BJ (cell line): Measurements from ENCODE around the gene ZNF143. TPM values are rescaled to one million over a fixed set of nuclear protein-coding genes. Genes with fewer than 3 reads are reported as not detected.

Experiments
- CTCF ChIA-PET: fragments of 350-600 bp; formaldehyde crosslinking; extraction: SDS; loops from one replicate; lab custom pipeline; 2021; ENCODE audit warnings: antibody characterized with exemption, inconsistent platforms; lab: Yijun Ruan, JAX
- POLR2A ChIA-PET: fragments of 300-600 bp; sonication (Branson Sonifier 250); formaldehyde crosslinking; extraction: SDS; loops from one replicate; lab custom pipeline; 2021; ENCODE audit warnings: antibody characterized with exemption; lab: Charles Lee
- DNase-seq: peaks from one replicate; pipeline ENCODE4 v3.0.0-alpha.2; 2011; ENCODE audit warnings: low read depth
- H3K27me3 ChIP-seq: 2 replicates; pipeline ENCODE4 v1.6.0; 2011; ENCODE audit warnings: low read length; ENCODE audit not compliant: control insufficient read depth, insufficient read depth
- H3K36me3 ChIP-seq: 2 replicates; pipeline ENCODE4 v1.5.1; 2011; ENCODE audit warnings: low read length; ENCODE audit not compliant: control insufficient read depth, insufficient read depth
- H3K4me3 ChIP-seq: 2 replicates; pipeline ENCODE4 v1.5.1; 2011; ENCODE audit warnings: low read depth, mild to moderate bottlenecking, control low read depth, low read length
- CTCF ChIP-seq: IDR thresholded peaks from 2 replicates; pipeline ENCODE4 v1.5.1; 2011; ENCODE audit warnings: low read depth, mild to moderate bottlenecking, control low read depth, inconsistent platforms, low read length, moderate library complexity; ENCODE audit not compliant: insufficient read depth
- polyA plus RNA-seq: library from polyadenylated mRNA; depleted of rRNA; stranded (reverse); fragments of >200 nt; gene quantifications from 2 replicates; pipeline ENCODE4 v1.2.3, GENCODE V29; 2011

ZNF143 gene
- polyA plus RNA-seq, 1 experiment, result 27.8 TPM

- DNase-seq, result no peak
- H3K27me3 ChIP-seq, result no peaks in the 10 kb centered on the region
- no peak for TF ChIP-seq CTCF
- peaks cover 5% of the 10 kb centered on the region for H3K36me3 ChIP-seq
- H3K4me3 ChIP-seq, result no peak overlapping the region
- ChIA-PET CTCF (interaction anchor here (1.2 to 2.7 kb wide), 4 partner anchors 8 to 366 kb away, joined by 3 to 8 read pairs (median 4); no protein-coding TSS in a partner anchor), POLR2A (interaction anchor here (0.6 kb wide), 1 partner anchor 22 kb away, joined by 7 read pairs; no protein-coding TSS in a partner anchor)
Observed at GRCh38 chr11:9498457-9499078, 37.8 kb downstream of the ZNF143 start.

GRCh38 chr11:9506489-9507276 is 45.9 kb downstream of the ZNF143 start:
- H3K4me3 ChIP-seq, result no peak overlapping the region
- no peaks in the 10 kb centered on the region; the same call in 1 of the 2 replicates for H3K36me3 ChIP-seq
- POLR2A ChIA-PET, result interaction anchor here (0.5 to 0.6 kb wide), 3 partner anchors 16 to 181 kb away, joined by 4 read pairs; no protein-coding TSS in a partner anchor
- no peaks in the 10 kb centered on the region for H3K27me3 ChIP-seq
- TF ChIP-seq CTCF, result peak; percentile 86
- CTCF ChIA-PET, result interaction anchor here (0.7 to 2.8 kb wide), 28 partner anchors 8 to 504 kb away, joined by 3 to 16 read pairs (median 4); partner anchors contain the start of gene ZNF143
- no peak for DNase-seq

GRCh38 chr11:9507277-9507580 is 46.4 kb downstream of the ZNF143 start:
- ChIA-PET POLR2A (interaction anchor here (0.5 to 0.6 kb wide), 2 partner anchors 16 to 182 kb away, joined by 4 read pairs; no protein-coding TSS in a partner anchor), CTCF (interaction anchor here (0.7 to 2.8 kb wide), 21 partner anchors 9 to 504 kb away, joined by 3 to 16 read pairs (median 6); partner anchors contain the start of gene ZNF143)
- TF ChIP-seq CTCF, result no peak
- no peak for DNase-seq
- no peaks in the 10 kb centered on the region for H3K27me3 ChIP-seq
- no peak overlapping the region for H3K4me3 ChIP-seq
- no peaks in the 10 kb centered on the region; the same call in 1 of the 2 replicates for H3K36me3 ChIP-seq

- Histone ChIP-seq H3K36me3 (peaks cover 2% of the 10 kb centered on the region; the same call in 1 of the 2 replicates), H3K27me3 (no peaks in the 10 kb centered on the region), H3K4me3 (no peak overlapping the region)
- CTCF ChIA-PET, result no interaction called here
- no peak for DNase-seq
- TF ChIP-seq CTCF, result no peak
- POLR2A ChIA-PET, result no interaction called here
Observed at GRCh38 chr11:9509041-9509440, 48.2 kb downstream of the ZNF143 start.
